K562 (cell line): Measurements from ENCODE around the gene UNC45B. TPM values are rescaled to one million over a fixed set of nuclear protein-coding genes. Genes with fewer than 3 reads are reported as not detected.

Experiments
- ATF1 ChIP-seq, 2 experiments: fragments of 450-650 bp in 1 of 2; IDR thresholded peaks; 2 replicates each; pipeline ENCODE4 v1.6.1; 2016; ENCODE audit warnings: missing compliant biosample characterization in 1 of 2, missing genetic modification characterization in 1 of 2
- BRF2 ChIP-seq: IDR thresholded peaks from 3 replicates; pipeline ENCODE4 v1.6.1; 2011; ENCODE audit warnings: borderline replicate concordance, mild to moderate bottlenecking; ENCODE audit not compliant: insufficient read length, insufficient read depth
- CREB5 ChIP-seq: fragments of 250-450 bp; sonication (Bioruptor Pico); IDR thresholded peaks from 2 replicates; pipeline ENCODE4 v1.5.0; 2020; ENCODE audit warnings: mild to moderate bottlenecking
- CTBP1 ChIP-seq: fragments of 450-650 bp; IDR thresholded peaks from 2 replicates; pipeline ENCODE4 v1.6.1; 2016; ENCODE audit warnings: borderline replicate concordance
- DNMT1 ChIP-seq: fragments of 450-650 bp; IDR thresholded peaks from 2 replicates; pipeline ENCODE4 v1.6.1; 2016; ENCODE audit warnings: antibody characterized with exemption, mild to moderate bottlenecking
- ETV1 ChIP-seq: fragments of 450-650 bp; conservative IDR thresholded peaks from 2 replicates; pipeline ENCODE4 v1.6.1; 2016; ENCODE audit warnings: missing genetic modification characterization, control low read depth, low read depth, missing compliant biosample characterization
- HSF4 ChIP-seq: fragments of 250-450 bp; sonication (Bioruptor Pico); IDR thresholded peaks from 2 replicates; pipeline ENCODE4 v2.1.2; 2022; ENCODE audit warnings: mild to moderate bottlenecking, moderate library complexity, borderline replicate concordance
- KDM1A ChIP-seq, 2 experiments: fragments of 450-650 bp; IDR thresholded peaks; 2 replicates each; pipeline ENCODE4 v1.6.1; 2016; ENCODE audit warnings: mild to moderate bottlenecking in 2 of 2
- MBD2 ChIP-seq: sonication (generic); IDR thresholded peaks from 2 replicates; pipeline ENCODE4 v1.6.1; 2016; ENCODE audit warnings: low read depth, borderline replicate concordance
- MEIS2 ChIP-seq: fragments of 450-650 bp; IDR thresholded peaks from 2 replicates; pipeline ENCODE4 v1.6.1; 2014; ENCODE audit warnings: mild to moderate bottlenecking; ENCODE audit not compliant: partially characterized antibody
- MLLT1 ChIP-seq, 2 experiments: fragments of 450-650 bp; IDR thresholded peaks; 2 replicates each; pipeline ENCODE4 v1.6.1; 2016
- RBM15 ChIP-seq: fragments of 200-400 bp; formaldehyde crosslinking; IDR thresholded peaks from 2 replicates; pipeline ENCODE4 v1.6.1; 2018; ENCODE audit warnings: mild to moderate bottlenecking, low read length, moderate library complexity; ENCODE audit not compliant: insufficient read depth
- SMC3 ChIP-seq: conservative IDR thresholded peaks from 2 replicates; pipeline ENCODE4 v1.6.1; 2011; ENCODE audit warnings: low read depth, low read length, improper control_type of control experiment; ENCODE audit not compliant: insufficient read depth
- SRSF1 ChIP-seq: fragments of 200-400 bp; formaldehyde crosslinking; IDR thresholded peaks from 2 replicates; pipeline ENCODE4 v1.6.1; 2017; ENCODE audit warnings: mild to moderate bottlenecking, low read depth, low read length, moderate library complexity
- SRSF3 ChIP-seq: fragments of 200-400 bp; formaldehyde crosslinking; IDR thresholded peaks from 2 replicates; pipeline ENCODE4 v1.6.1; 2016; ENCODE audit warnings: mild to moderate bottlenecking, low read length, moderate library complexity; ENCODE audit not compliant: insufficient read depth
- TCF7L2 ChIP-seq: fragments of 150-350 bp; IDR thresholded peaks from 2 replicates; pipeline ENCODE4 v1.6.1; 2016; ENCODE audit warnings: low read depth, mild to moderate bottlenecking, low read length, moderate library complexity
- ZNF24 ChIP-seq: fragments of 450-650 bp; IDR thresholded peaks from 2 replicates; pipeline ENCODE4 v1.6.1; 2016
- ZNF511 ChIP-seq: sonication (generic); formaldehyde crosslinking; IDR thresholded peaks from 2 replicates; pipeline ENCODE4 v1.8.0; 2022; ENCODE audit warnings: mild to moderate bottlenecking, missing genetic modification reagents
- ZNF518B ChIP-seq: fragments of 250-450 bp; sonication (Bioruptor Pico); IDR thresholded peaks from 2 replicates; pipeline ENCODE4 v1.5.0; 2021; ENCODE audit warnings: mild to moderate bottlenecking, moderate library complexity
- ZSCAN32 ChIP-seq: fragments of 450-650 bp; formaldehyde crosslinking; IDR thresholded peaks from 2 replicates; pipeline ENCODE4 v1.4.0; 2020; ENCODE audit warnings: mild to moderate bottlenecking, moderate library complexity
- polyA plus RNA-seq, 8 experiments: library from polyadenylated mRNA; depleted of rRNA in 4 of 8; stranded (reverse) in 5 of 8; unstranded in 3 of 8; fragments of >200 nt; fragmentation: Nextera tagmentation in 2 of 8; fragmentation: Illumina TruSeq in 1 of 8; extraction: Ambion mirVana in 2 of 8; extraction: Trizol in 1 of 8; gene quantifications; 2 replicates each; pipeline versions ENCODE4 v1.2.1 to v1.2.3, GENCODE V29; 2011 to 2014; ENCODE audit warnings: inconsistent platforms in 1 of 8, missing spikeins in 1 of 8
- total RNA-seq, 7 experiments: library from RNA; depleted of rRNA in 6 of 7; stranded (reverse); fragments of >200 nt in 6 of 7; fragmentation: Illumina TruSeq in 2 of 7; extraction: Trizol in 2 of 7; gene quantifications; 2 replicates each; pipeline versions ENCODE4 v1.2.1 to v1.2.3, GENCODE V29; 2011 to 2021; ENCODE audit warnings: low replicate concordance in 1 of 7

UNC45B gene
- total and polyA plus RNA-seq, 9 of the 15 experiments (the other 6 are each of a cell fraction or from before 2014, with no cell fraction given), result not detected

- TF ChIP-seq ZSCAN32 (CRISPR knock-in tag), result no peak
- no peak for TF ChIP-seq SRSF3
- TF ChIP-seq SMC3, result peak; percentile 96
- no peak for TF ChIP-seq RBM15
- TF ChIP-seq DNMT1, result no peak
- TF ChIP-seq KDM1A (IDR thresholded peaks at IDR 0.05), result no peak
- TF ChIP-seq MEIS2, result no peak
- TF ChIP-seq CTBP1, result peak; percentile 86
- no peak for TF ChIP-seq ZNF518B (CRISPR knock-in tag)
- peak; percentile 37; the same call in 1 of the 2 replicates for TF ChIP-seq MBD2
- peak; percentile 38; the same call in 1 of the 2 replicates for TF ChIP-seq ZNF24
- no peak for TF ChIP-seq SRSF1
- 0 out of 4 replicates have a peak, but pooled peaks of 1 of the 2 experiments have one; percentile 3 for TF ChIP-seq MLLT1 (IDR thresholded peaks at IDR 0.05)
- no peak for TF ChIP-seq ATF1 (CRISPR knock-in tag; IDR thresholded peaks at IDR 0.05)
- TF ChIP-seq ATF1 (tag; IDR thresholded peaks at IDR 0.05), result peak; percentile 53
- no peak for TF ChIP-seq ETV1 (tag)
- no peak for TF ChIP-seq HSF4 (CRISPR knock-in tag)
- no peak; the same call in 1 of the 2 replicates for TF ChIP-seq ZNF511 (CRISPR knock-in tag)
- no peak for TF ChIP-seq CREB5
- TF ChIP-seq TCF7L2, result no peak
- TF ChIP-seq BRF2, result no peak
Observed at GRCh38 chr17:35119370-35120165, 28.0 kb upstream of the UNC45B start, which contains the start of gene RAD51D (continued).
